Neural crest cell (in vitro differentiated cells): Measurements from ENCODE around the gene OGT. TPM values are rescaled to one million over a fixed set of nuclear protein-coding genes. Genes with fewer than 3 reads are reported as not detected.

Source experiments
- DNase-seq: peaks from one replicate; pipeline ENCODE4 v3.0.0; 2021; ENCODE audit warnings: low read depth, mixed read lengths, low spot score
- H3K27ac Mint-ChIP-seq: one replicate; pipeline ENCODE4 v1.8.0; 2021; ENCODE audit warnings: mild to moderate bottlenecking, mixed read lengths; ENCODE audit not compliant: unreplicated experiment
- H3K27me3 Mint-ChIP-seq: 2 replicates; pipeline ENCODE4 v1.8.0; 2021; ENCODE audit warnings: low read depth, mild to moderate bottlenecking, mixed read lengths
- H3K36me3 Mint-ChIP-seq: 2 replicates; pipeline ENCODE4 v1.8.0; 2021; ENCODE audit warnings: low read depth, mild to moderate bottlenecking, mixed read lengths
- H3K4me1 Mint-ChIP-seq: 2 replicates; pipeline ENCODE4 v1.8.0; 2021; ENCODE audit warnings: mixed read lengths
- H3K4me3 Mint-ChIP-seq: one replicate; pipeline ENCODE4 v1.8.0; 2021; ENCODE audit warnings: mild to moderate bottlenecking, mixed read lengths
- H3K9me3 Mint-ChIP-seq: 2 replicates; pipeline ENCODE4 v1.8.0; 2021; ENCODE audit warnings: mixed read lengths
- total RNA-seq: library from RNA; stranded (reverse); gene quantifications from 2 replicates; pipeline ENCODE4 v1.2.1, GENCODE V29; 2021
- TF ChIP-seq, protein P1 (sequence below): fragments of 200-600 bp; sonication (generic); conservative IDR thresholded peaks from 2 replicates; pipeline ENCODE4 v1.5.0; 2021; ENCODE audit warnings: antibody characterized with exemption, mild to moderate bottlenecking

The OGT gene
- total RNA-seq, 1 donor from 2014 or later = 121 TPM

DNA sequence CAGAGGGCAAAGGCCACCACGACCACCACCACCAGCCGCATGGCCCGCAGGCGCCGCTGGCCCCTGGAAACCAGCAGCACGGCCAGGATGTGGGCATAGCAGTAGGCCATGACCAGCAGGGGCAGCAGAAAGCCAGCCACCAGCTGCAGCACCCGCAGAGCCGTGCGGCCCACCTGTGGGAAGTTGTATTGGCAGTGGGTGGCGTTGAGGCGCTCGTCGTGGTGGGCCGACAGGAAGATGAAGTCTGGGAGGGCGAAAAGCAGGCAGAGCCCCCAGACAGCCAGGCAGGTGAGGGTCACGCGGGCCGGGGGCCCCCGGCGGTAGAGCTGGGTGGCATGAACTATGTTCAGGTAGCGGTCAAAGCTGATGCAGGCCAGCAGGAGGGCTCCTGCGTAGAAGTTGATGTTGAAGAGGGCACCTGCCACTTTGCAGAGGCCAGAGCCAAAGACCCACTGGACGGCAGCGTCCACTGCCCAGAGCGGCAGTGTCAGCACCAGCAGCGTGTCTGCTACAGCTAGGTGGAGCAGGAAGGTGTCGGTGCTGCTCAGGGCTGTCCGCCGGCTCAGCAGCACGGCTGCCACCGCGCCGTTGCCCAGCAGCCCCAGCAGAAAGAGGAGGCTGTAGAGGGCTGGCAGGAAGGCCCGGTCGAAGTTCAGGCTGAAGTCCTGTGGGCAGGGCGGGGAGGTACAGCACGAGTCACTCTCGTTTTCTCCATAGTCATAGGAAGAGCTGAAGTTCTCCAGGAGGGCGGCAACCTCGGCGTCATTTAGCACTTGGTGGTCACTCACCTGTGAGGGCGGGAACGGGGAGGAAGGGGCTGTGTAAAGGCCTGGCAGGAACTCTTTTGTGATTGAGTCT is 84.0 kb downstream of the OGT start:
- no peaks in the 10 kb centered on the region for H3K9me3 Mint-ChIP-seq
- H3K27me3 Mint-ChIP-seq = no peaks in the 10 kb centered on the region
- H3K4me1 Mint-ChIP-seq = no peaks in the 10 kb centered on the region
- TF ChIP-seq, protein P1, sequence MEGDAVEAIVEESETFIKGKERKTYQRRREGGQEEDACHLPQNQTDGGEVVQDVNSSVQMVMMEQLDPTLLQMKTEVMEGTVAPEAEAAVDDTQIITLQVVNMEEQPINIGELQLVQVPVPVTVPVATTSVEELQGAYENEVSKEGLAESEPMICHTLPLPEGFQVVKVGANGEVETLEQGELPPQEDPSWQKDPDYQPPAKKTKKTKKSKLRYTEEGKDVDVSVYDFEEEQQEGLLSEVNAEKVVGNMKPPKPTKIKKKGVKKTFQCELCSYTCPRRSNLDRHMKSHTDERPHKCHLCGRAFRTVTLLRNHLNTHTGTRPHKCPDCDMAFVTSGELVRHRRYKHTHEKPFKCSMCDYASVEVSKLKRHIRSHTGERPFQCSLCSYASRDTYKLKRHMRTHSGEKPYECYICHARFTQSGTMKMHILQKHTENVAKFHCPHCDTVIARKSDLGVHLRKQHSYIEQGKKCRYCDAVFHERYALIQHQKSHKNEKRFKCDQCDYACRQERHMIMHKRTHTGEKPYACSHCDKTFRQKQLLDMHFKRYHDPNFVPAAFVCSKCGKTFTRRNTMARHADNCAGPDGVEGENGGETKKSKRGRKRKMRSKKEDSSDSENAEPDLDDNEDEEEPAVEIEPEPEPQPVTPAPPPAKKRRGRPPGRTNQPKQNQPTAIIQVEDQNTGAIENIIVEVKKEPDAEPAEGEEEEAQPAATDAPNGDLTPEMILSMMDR = no peak
- DNase-seq = no peak
- H3K36me3 Mint-ChIP-seq = peaks cover 11% of the 10 kb centered on the region
- no peak overlapping the region for H3K27ac Mint-ChIP-seq
- H3K4me3 Mint-ChIP-seq = no peak overlapping the region

DNA sequence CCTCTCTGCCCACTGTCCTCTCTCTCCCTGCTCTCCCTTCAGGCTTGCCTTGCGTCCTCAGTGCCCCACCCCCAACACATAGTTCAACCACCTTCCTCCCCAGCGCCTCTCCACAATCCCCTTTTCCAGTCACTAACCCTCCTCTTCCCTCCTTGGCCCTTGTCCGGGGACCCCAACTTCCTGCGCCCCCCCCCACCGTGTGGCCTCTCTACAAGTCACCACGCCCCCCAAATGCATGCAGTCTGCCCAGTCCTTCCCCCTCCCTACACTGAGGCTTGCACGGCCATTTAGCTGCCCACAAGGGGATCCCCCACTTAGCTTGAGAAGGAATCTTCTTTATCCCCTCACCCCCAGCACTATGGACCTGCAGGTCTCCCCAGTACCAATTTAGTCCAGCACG is 84.8 kb downstream of the OGT start:
- H3K4me3 Mint-ChIP-seq = no peak overlapping the region
- H3K9me3 Mint-ChIP-seq = no peaks in the 10 kb centered on the region
- H3K36me3 Mint-ChIP-seq = peaks cover 8% of the 10 kb centered on the region
- no peak overlapping the region for H3K27ac Mint-ChIP-seq
- DNase-seq = no peak
- no peaks in the 10 kb centered on the region for H3K27me3 Mint-ChIP-seq
- TF ChIP-seq, protein P1 = no peak
- no peaks in the 10 kb centered on the region for H3K4me1 Mint-ChIP-seq

DNA sequence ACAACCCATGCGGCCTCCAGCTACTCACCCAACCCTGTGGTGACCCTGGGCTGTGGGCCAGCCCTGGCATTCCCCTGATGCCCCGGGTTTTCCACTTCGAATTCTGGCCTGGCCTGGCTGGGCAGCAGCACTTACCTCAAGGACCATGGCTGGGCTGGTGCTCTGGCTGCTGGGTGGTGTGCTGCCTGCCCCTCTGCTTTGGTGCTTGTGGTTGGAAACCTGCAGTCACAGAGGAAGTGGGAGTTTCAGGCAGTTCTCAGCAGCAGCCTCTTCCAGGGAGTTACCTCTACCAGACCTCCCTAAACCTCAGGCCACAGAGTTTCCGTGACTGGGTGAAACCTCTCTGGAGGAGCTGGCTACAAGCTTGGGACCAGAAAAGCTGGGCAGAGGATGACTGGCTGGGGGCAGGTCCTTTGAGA is 85.4 kb downstream of the OGT start, which contains the start of gene CXCR3:
Gene CXCR3, minus strand, starts transcription at position 209 of the 419 bp plus-strand sequence. Its CDS starts 62 bp downstream, at position 147.
- TF ChIP-seq, protein P1 = no peak
- Mint-ChIP-seq H3K27me3 (no peaks in the 10 kb centered on the region), H3K9me3 (no peaks in the 10 kb centered on the region), H3K36me3 (peaks cover 4% of the 10 kb centered on the region), H3K4me1 (no peaks in the 10 kb centered on the region), H3K27ac (no peak within 1 kb of the TSS), H3K4me3 (no peak within 1 kb of the TSS)
- DNase-seq = no peak

DNA sequence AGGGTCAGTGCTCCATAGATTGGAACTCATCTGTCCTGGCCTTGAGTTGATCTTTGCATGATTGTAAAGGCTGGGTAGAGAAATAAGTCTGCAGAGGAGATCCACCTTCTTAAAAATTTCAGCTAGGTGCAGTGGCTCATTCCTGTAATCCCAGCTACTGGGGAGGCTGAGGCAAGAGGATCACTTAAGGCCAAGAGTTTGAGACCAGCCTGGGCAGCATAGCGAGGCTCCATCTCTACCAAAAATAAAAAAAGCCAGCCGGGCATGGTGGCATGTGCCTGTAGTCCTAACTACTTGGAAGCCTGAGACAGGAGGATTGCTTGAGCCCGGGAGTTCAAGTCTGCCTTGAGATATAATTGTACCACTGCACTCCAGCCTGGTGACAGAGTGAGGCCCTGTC is 85.9 kb downstream of the OGT start:
- DNase-seq = no peak
- Mint-ChIP-seq H3K4me1 (no peaks in the 10 kb centered on the region), H3K4me3 (no peak overlapping the region), H3K36me3 (peaks cover 4% of the 10 kb centered on the region), H3K27ac (no peak overlapping the region), H3K9me3 (no peaks in the 10 kb centered on the region), H3K27me3 (no peaks in the 10 kb centered on the region)
- TF ChIP-seq, protein P1 = no peak

DNA sequence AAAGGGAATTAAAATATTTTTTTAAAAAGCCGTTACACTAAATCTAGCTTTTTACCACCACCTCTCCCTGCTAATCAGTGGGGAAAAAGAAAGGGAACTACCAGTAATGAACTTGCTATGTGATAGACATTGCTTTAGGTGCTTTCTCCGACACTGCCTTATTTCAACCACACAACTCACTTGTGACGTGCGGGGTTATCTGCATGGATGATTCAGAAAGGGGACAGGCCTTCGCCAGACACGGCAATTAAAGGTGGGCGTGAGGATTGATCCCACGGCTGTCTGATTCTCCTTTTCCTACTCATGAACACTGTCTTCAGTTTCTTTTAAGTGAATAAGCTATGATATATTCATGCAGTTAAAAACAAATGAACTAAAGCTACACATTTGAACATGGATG is 86.3 kb downstream of the OGT start:
- TF ChIP-seq, protein P1 = no peak
- peaks cover 4% of the 10 kb centered on the region for H3K36me3 Mint-ChIP-seq
- H3K27ac Mint-ChIP-seq = no peak overlapping the region
- DNase-seq = no peak
- no peaks in the 10 kb centered on the region for H3K27me3 Mint-ChIP-seq
- H3K4me3 Mint-ChIP-seq = no peak overlapping the region
- no peaks in the 10 kb centered on the region for H3K4me1 Mint-ChIP-seq
- H3K9me3 Mint-ChIP-seq = no peaks in the 10 kb centered on the region
